Esophagus (tissue), 2 donors: ENCODE measurements around the gene TMC1. TPM values are rescaled to one million over a fixed set of nuclear protein-coding genes. Genes with fewer than 3 reads are reported as not detected.
"Not testable (repeated sequence)": the region's sequence is repeated elsewhere in the genome, so short reads cannot be mapped to it uniquely, and the experiment has no call there.

ENCODE experiments used
- H3K27ac ChIP-seq, 2 donors: one replicate each; pipeline ENCODE4 v1.5.1; 2013; ENCODE audit warnings: low read depth in 2 of 2, mild to moderate bottlenecking in 2 of 2, inconsistent platforms in 1 of 2, low read length in 1 of 2, moderate library complexity in 1 of 2
- H3K27me3 ChIP-seq, 2 donors: one replicate each; pipeline ENCODE4 v1.6.1; 2013; ENCODE audit warnings: low read length in 2 of 2, control low read depth in 1 of 2, mild to moderate bottlenecking in 1 of 2; ENCODE audit not compliant: insufficient read depth in 2 of 2, control insufficient read depth in 1 of 2
- H3K36me3 ChIP-seq, 2 donors: one replicate each; pipeline ENCODE4 v1.6.1; 2013; ENCODE audit warnings: low read length in 1 of 2; ENCODE audit not compliant: control insufficient read depth in 2 of 2, insufficient read depth in 2 of 2
- H3K4me1 ChIP-seq, 2 donors: one replicate each; pipeline ENCODE4 v1.6.1; 2013; ENCODE audit warnings: low read length in 1 of 2; ENCODE audit not compliant: control insufficient read depth in 2 of 2, insufficient read depth in 2 of 2
- H3K4me3 ChIP-seq, 2 donors: one replicate each; pipeline ENCODE4 v1.5.1; 2013; ENCODE audit warnings: low read length in 2 of 2, mild to moderate bottlenecking in 2 of 2, low read depth in 1 of 2, moderate library complexity in 1 of 2
- H3K9me3 ChIP-seq, 2 donors: one replicate each; pipeline ENCODE4 v1.6.1; 2013; ENCODE audit warnings: mild to moderate bottlenecking in 2 of 2, low read depth in 1 of 2, low read length in 1 of 2, moderate library complexity in 1 of 2; ENCODE audit not compliant: control insufficient read depth in 2 of 2, insufficient read depth in 1 of 2
- WGBS, 2 donors: extraction: QIAGEN DNeasy Blood & Tissue Kit; methylation state at CpG; one replicate each; pipeline ENCODE4 v1.1.7; 2013; 5-methylcytosine and 5-hydroxymethylcytosine counted together
- polyA plus RNA-seq, 2 donors: library from polyadenylated mRNA; stranded (reverse); fragments of 200-250 nt; gene quantifications; one replicate each; pipeline ENCODE4 v1.2.3, GENCODE V29; 2013
- donor health status: healthy with polysubstance abuse.
- donor health status: Bipolar disorder and iron deficiency.

The TMC1 gene
- polyA plus RNA-seq, 2 donors, result 6.1 to 10.3 TPM

DNA sequence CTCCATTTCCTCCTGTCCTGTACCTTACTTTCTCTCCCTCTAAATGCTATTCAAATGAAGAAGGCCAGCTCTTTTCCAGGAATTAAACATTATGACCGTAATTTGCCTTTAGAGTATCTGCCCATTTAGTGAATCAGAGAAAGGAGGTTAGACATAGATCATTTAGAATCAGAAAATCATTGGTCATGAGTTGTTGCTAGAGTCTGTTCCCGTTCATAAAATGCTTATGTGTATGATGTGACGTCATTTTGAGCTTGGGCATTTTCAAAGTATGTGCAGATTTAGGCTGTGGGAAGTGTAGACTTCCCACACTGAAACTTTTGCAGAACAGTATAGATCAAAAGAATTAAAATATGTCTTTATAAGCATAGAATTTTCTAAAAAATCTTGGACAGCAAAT lies 268.5 kb downstream of the TMC1 start:
- Histone ChIP-seq H3K36me3 (no peaks in the 10 kb centered on the region), H3K27ac (no peak overlapping the region), H3K9me3 (no peaks in the 10 kb centered on the region), H3K4me3 (no peak overlapping the region), H3K4me1 (no peaks in the 10 kb centered on the region), H3K27me3 (no peaks in the 10 kb centered on the region)
- 79 to 81% methylated on average over 3 of the region's 3 CpGs for WGBS, 2 donors

DNA sequence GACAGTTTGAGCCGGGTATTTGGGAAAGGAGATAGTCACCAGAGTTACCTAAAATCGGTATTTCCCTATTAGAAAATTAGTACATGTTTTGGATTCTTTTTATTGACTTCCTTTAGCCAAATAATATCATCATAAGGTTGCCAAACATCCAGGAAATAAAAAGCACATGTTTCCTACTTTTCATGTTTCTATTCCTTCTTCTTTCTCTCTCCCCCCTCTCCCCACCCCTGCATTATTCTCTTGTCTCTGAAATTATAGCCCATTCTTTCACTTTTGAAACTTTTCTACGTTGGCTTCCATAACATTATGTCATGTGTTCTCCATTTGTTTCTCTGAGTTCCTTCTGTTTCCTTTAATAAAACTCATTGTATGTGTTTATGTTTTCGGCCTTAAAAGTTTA lies 269.6 kb downstream of the TMC1 start:
- H3K4me3 ChIP-seq, result no peak overlapping the region
- 69 to 73% methylated on average over 4 of the region's 4 CpGs for WGBS, 2 donors
- H3K36me3 ChIP-seq, result no peaks in the 10 kb centered on the region
- H3K9me3 ChIP-seq, result no peaks in the 10 kb centered on the region
- H3K4me1 ChIP-seq, result no peaks in the 10 kb centered on the region
- H3K27me3 ChIP-seq, result no peaks in the 10 kb centered on the region
- no peak overlapping the region for H3K27ac ChIP-seq

DNA sequence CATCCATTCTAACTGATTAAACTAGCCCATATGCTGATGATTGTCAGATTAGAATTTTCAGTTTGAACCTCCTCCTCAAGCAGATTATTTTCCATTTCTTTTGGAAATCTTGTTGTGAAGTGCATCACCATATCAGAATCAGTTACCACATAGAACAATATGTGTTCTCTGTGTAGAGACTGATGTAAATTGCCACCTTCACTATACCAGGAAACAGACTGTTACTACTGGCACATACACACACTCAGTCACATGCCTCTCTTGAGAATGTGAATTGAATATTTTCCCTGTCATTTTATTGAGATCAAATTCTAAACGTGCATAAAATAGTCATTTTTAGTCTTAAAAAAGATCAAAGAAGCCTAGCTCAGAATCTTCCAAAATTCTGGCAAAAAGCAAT lies 270.0 kb downstream of the TMC1 start:
- WGBS, 2 donors, result 40 to 49% methylated on average over 1 of the region's 1 CpG
- no peaks in the 10 kb centered on the region for H3K4me1 ChIP-seq

DNA sequence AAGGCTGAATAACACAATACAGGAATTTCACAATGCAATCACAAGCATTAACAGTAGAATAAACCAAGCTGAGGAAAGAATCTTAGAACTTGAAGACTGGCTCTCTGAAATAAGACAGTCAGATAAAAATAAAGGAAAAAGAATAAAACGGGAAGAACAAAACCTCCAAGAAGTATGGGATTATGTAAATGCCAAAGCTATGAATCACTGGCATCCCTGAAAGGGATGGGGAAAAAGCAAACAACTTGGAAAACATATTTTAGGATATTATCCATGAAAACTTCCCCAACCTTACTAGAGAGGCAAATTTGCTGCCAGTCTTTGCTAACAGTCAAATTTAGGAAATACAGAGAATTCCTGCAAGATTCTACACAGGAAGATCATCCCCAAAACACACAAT lies 273.5 kb downstream of the TMC1 start:
- Histone ChIP-seq H3K36me3 (no peaks in the 10 kb centered on the region), H3K27me3 (no peaks in the 10 kb centered on the region), H3K4me3 (no peak overlapping the region), H3K4me1 (no peaks in the 10 kb centered on the region), H3K9me3 (no peaks in the 10 kb centered on the region), H3K27ac (no peak overlapping the region)
- WGBS, 2 donors, result 30 to 70% methylated on average over 1 of the region's 1 CpG

More for the DNA sequence above, 270.0 kb downstream of the TMC1 start:
- Histone ChIP-seq H3K27ac (no peak overlapping the region), H3K27me3 (no peaks in the 10 kb centered on the region), H3K36me3 (no peaks in the 10 kb centered on the region), H3K9me3 (no peaks in the 10 kb centered on the region), H3K4me3 (no peak overlapping the region)

DNA sequence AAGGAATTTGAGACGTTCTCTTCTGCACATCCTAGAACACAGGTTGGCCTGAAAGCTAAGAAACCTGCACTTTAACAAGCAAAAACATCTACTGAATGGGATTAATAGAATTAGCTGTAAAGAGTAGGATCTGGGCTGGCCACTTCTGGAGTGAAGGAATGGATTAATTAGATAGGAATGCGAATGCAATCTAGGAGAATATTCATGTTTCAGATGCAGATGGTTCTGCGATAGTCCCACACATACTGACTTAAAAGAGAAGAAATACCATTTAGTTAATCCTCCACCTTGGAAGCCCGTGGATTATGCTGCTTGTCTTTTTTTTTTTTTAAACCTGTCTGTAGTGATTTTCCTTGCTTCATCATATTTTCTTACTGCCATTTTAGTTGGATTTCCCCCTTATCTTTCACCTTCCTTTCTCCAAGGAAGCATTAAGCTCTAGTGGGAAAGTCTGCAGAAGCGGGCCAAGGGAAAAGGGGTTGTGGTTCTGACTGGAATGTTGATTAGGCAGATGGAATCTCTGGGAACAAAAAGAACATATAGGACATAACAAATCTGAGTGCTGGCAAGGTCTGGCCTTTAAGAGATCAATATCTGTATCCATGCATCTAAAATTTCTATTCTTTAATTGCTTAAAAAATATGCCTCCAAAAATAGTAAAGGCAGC lies 279.1 kb downstream of the TMC1 start:
- 72 to 77% methylated on average over 5 of the region's 5 CpGs for WGBS, 2 donors
- Histone ChIP-seq H3K4me3 (no peak overlapping the region), H3K27me3 (no peaks in the 10 kb centered on the region), H3K36me3 (no peaks in the 10 kb centered on the region), H3K9me3 (no peaks in the 10 kb centered on the region), H3K4me1 (no peaks in the 10 kb centered on the region), H3K27ac (no peak overlapping the region)

DNA sequence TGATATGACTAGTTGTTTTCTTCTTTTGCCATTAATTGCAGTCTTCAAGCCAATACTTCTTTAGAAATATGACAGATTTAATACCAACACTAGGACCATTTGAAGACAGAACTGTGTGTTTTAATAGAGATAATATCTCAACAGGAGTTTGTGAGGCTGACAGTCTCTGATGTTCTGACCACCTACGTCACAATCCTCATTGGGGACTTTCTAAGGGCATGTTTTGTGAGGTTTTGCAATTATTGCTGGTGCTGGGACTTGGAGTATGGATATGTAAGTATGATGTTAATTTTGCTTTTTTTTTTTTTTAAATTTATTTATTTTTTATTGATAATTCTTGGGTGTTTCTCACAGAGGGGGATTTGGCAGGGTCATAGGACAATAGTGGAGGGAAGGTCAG lies 283.8 kb downstream of the TMC1 start:
- Histone ChIP-seq H3K4me3 (no peak overlapping the region), H3K9me3 (no peaks in the 10 kb centered on the region), H3K27ac (no peak overlapping the region), H3K4me1 (no peaks in the 10 kb centered on the region), H3K36me3 (no peaks in the 10 kb centered on the region), H3K27me3 (no peaks in the 10 kb centered on the region)
- 69 to 84% methylated on average over 1 of the region's 1 CpG for WGBS, 2 donors

DNA sequence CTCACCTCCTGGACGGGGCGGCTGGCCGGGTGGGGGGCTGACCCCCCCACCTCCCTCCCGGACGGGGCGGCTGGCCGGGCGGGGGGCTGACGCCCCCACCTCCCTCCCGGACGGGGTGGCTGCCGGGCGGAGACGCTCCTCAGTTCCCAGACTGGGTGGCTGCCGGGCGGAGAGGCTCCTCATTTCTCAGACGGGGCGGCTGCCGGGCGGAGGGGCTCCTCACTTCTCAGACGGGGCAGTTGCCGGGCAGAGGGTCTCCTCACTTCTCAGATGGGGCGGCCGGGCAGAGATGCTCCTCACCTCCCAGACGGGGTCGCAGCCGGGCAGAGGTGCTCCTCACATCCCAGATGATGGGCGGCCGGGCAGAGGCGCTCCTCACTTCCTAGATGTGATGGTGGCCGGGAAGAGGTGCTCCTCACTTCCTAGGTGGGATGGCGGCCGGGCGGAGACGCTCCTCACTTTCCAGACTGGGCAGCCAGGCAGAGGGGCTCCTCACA lies 285.0 kb downstream of the TMC1 start:
- WGBS, 2 donors, result 96 to 97% methylated on average over 17 to 35 of the region's 35 CpGs
- not testable (repeated sequence) for H3K27ac ChIP-seq, H3K27me3 ChIP-seq, H3K4me1 ChIP-seq, H3K4me3 ChIP-seq, H3K36me3 ChIP-seq, H3K9me3 ChIP-seq

DNA sequence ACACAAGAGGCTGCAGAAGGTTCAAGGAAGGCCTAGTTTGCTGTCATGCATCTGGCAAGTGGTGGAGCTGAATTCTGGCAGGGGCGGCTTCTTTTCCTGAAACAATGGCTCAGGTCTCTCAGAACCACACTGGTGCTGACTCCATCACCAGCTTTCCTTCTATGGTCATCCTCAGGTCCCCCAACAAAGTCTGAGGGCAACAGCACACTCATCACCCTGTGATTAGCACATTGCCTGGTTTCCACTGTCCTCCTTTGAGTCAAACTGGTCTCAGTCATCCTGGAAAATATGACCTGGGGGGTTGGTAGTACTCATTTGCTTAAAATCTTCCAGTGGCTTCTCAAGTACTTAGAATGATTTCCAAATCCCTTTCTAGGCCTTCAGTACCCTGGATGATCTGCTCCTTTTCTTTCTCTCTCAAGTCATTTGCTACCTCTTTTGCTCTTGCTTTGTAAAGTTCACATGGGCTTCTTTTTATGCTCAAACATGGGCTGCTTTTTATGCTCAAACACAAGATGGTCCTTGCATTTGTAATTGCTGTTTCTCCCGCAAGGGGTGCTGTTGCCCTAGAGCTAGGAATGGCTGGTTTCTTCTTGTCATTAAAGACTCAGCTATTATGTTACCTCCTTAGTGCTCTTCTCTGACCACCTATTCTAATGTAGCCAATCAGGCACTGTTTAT lies 286.5 kb downstream of the TMC1 start:
- Histone ChIP-seq H3K27me3 (no peaks in the 10 kb centered on the region), H3K36me3 (no peaks in the 10 kb centered on the region), H3K27ac (no peak overlapping the region), H3K9me3 (no peaks in the 10 kb centered on the region), H3K4me3 (no peak overlapping the region), H3K4me1 (no peaks in the 10 kb centered on the region)
- WGBS, 2 donors, result 85 to 86% methylated on average over 2 of the region's 2 CpGs

DNA sequence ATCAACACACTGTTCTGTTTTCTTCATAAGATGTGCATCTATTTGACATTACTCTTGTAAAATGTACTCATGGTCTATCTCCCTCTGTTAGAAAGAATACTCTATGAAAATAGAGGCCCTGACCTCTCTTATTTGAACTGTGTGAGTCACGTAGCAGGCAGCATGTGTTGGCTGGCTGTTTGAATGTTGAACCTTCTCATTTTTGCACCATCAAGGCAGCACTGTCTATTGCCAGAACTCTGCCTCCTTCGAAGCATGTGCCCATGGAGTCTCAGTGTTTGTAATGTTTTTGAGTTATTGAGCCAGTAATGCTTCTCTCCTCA lies 287.0 kb downstream of the TMC1 start:
- 76 to 90% methylated on average over 2 of the region's 2 CpGs for WGBS, 2 donors
- H3K4me3 ChIP-seq, result no peak overlapping the region
- H3K4me1 ChIP-seq, result no peaks in the 10 kb centered on the region
- H3K36me3 ChIP-seq, result no peaks in the 10 kb centered on the region
- H3K27me3 ChIP-seq, result no peaks in the 10 kb centered on the region
- H3K9me3 ChIP-seq, result no peaks in the 10 kb centered on the region
- no peak overlapping the region for H3K27ac ChIP-seq

DNA sequence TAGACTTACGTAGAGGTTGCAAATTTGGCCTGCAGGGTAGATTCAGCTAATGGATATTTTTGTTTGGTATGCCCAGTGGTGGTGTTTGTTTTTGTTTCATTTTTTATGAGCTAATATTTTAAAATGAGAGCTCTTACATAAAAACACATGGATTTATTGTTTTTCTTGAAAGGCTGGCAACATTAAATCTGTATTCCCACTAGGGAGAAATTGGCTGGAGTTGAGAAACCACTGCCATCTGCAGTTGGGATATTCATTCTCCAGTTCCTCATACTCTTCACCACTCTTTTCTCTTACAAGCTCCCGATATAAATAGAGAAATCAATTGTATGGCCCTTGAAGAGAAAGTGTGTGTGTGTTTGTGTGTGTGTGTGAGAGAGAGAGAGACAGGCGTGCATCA lies 288.2 kb downstream of the TMC1 start:
- 86 to 88% methylated on average over 3 of the region's 3 CpGs for WGBS, 2 donors
- no peaks in the 10 kb centered on the region for H3K9me3 ChIP-seq
- no peak overlapping the region for H3K4me3 ChIP-seq

More for the DNA sequence above, 288.2 kb downstream of the TMC1 start:
- no peak overlapping the region for H3K27ac ChIP-seq
- no peaks in the 10 kb centered on the region for H3K36me3 ChIP-seq
- H3K27me3 ChIP-seq, result no peaks in the 10 kb centered on the region
- H3K4me1 ChIP-seq, result no peaks in the 10 kb centered on the region
